Measurements from ENCODE around the gene IL4I1.

GRCh38 chr19:49839713-49840112 lies 57.0 kb downstream of the IL4I1 start:
- no peak for TF ChIP-seq CTCF (IDR thresholded peaks at IDR 0.05)
- no peak for TF ChIP-seq POLR2A (IDR thresholded peaks at IDR 0.05)
